SJCRH30 (cell line): ENCODE data around the gene SLC2A3. TPM values are rescaled to one million over a fixed set of nuclear protein-coding genes. Genes with fewer than 3 reads are reported as not detected.
"Not testable (repeated sequence)": the region's sequence is repeated elsewhere in the genome, so short reads cannot be mapped to it uniquely, and the experiment has no call there.

Experiments
- DNase-seq, 2 experiments: peaks; one replicate each; pipeline ENCODE4 v3.0.0-alpha.2; 2015 to 2020
- H3K27ac ChIP-seq: fragments of 250-450 bp; sonication (Bioruptor Pico); 2 replicates; pipeline ENCODE4 v1.5.1; 2020; ENCODE audit warnings: mild to moderate bottlenecking, moderate library complexity
- H3K27me3 ChIP-seq: fragments of 250-450 bp; sonication (Bioruptor Pico); 2 replicates; pipeline ENCODE4 v1.5.1; 2020; ENCODE audit warnings: mild to moderate bottlenecking, moderate library complexity
- H3K36me3 ChIP-seq: fragments of 250-450 bp; sonication (Bioruptor Pico); 2 replicates; pipeline ENCODE4 v1.5.1; 2020; ENCODE audit warnings: mild to moderate bottlenecking, moderate library complexity
- H3K4me1 ChIP-seq: fragments of 250-450 bp; sonication (Bioruptor Pico); 2 replicates; pipeline ENCODE4 v1.5.1; 2020; ENCODE audit warnings: mild to moderate bottlenecking, moderate library complexity
- H3K4me3 ChIP-seq: fragments of 250-450 bp; sonication (Bioruptor Pico); 2 replicates; pipeline ENCODE4 v1.5.1; 2020; ENCODE audit warnings: mild to moderate bottlenecking, moderate library complexity
- H3K9me3 ChIP-seq: fragments of 250-450 bp; sonication (Bioruptor Pico); replicated peaks from 2 replicates; pipeline ENCODE4 v1.5.1; 2020; ENCODE audit warnings: mild to moderate bottlenecking, moderate library complexity
- total RNA-seq: library from RNA; depleted of rRNA; stranded (reverse); fragments of >200 nt; shearing (Covaris generic); gene quantifications from 2 replicates; pipeline ENCODE4 v1.2.3, GENCODE V29; 2014; rRNA removed

SLC2A3 gene
- 1.9 and 2.6 TPM in 2 replicates for total RNA-seq

DNA sequence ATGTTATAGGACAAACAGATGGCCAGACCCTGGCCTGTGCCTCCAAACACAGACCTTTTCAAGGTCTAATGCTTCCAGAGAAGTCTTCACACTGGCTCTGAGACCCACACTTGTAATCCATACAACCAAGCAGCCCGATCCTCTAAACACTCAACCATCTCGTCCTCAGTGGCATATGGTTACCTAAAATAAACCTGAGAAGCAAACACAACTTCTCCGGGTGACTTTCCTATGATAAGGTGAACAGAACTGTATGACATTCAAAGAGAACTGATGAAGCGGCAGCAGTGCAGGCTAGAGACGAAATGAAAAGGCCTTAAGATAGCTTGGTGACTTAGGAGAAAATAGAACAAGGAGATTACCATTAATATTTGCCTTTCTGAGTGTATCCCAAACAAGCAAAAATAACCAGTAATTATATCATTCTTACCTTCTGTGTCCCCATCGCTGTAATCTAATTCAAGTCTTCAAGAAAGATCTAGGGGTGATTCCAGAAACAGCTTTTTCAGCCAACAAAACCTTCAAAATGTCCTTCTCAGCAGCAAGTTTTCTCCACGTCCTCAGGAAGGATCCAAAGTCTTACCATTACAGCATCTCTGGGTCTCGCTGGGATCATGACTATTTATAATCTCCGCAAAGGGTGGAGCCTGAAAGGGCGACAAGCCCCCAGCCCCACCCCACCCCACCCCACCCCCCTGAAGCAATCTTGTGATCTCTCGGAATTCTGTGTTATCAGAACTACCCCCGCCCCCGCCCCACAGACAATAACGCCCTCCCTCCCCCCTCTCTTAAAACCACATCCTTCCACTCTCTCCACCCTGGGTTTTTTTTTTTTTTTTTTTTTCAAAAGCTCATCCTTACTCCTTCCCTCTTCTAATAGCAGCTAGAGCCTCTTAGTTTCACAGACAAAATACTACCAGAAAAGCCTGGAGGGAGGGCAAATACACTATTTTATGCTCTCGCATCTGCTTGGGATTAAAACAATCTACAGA, at the start of gene SLC2A3:
SLC2A3 (minus strand) TSS at position 598 of the 992 bp plus-strand sequence; CDS start at position 445, 153 bp downstream.
- no peaks in the 10 kb centered on the region for H3K9me3 ChIP-seq
- H3K27me3 ChIP-seq, result no peaks in the 10 kb centered on the region
- H3K4me3 ChIP-seq, result peak within 1 kb of the TSS; percentile 45
- peak in 1 of 2 experiments; percentile 43 for DNase-seq
- H3K4me1 ChIP-seq, result no peaks in the 10 kb centered on the region
- no peaks in the 10 kb centered on the region for H3K36me3 ChIP-seq
- H3K27ac ChIP-seq, result no peak within 1 kb of the TSS

DNA sequence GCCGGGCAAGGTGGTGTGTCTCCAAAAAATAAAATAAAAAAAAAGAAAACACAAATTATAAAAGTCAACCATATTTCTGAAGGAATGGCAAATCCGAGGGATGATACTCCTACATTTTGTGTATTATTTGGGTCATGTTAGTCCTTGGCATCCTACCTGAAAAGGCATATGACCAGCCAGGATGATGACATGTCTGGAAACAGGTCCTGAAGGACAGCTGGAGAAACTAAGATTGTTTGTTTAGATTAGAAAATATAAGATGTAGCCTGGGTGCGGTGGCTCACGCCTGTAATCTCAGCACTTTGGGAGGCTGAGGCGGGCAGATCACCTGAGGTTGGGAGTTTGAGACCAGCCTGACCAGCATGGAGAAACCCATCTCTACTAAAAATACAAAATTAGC, 48.9 kb upstream of the SLC2A3 start:
- Histone ChIP-seq H3K4me3 (no peak overlapping the region), H3K4me1 (no peaks in the 10 kb centered on the region), H3K27me3 (no peaks in the 10 kb centered on the region; the same call in 1 of the 2 replicates), H3K36me3 (no peaks in the 10 kb centered on the region), H3K9me3 (no peaks in the 10 kb centered on the region), H3K27ac (no peak overlapping the region)
- DNase-seq, result no peak

DNA sequence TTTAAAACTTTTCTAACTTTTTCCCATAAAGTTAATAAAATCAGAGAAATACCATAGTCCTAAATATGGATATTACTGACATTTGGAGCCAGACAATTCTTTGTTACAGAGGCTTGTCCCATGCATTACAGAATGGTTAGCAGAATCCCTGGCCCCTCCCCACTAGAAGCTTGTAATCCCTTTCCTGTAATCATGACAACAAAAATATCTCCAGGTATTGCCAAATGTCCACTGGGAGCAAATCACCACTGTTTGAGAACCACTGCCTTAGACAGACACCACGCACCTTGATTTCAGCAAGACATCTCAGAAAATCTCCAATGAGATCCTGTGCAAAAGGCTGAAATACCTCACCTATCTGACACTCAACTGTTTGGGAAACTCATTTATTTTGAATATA, 47.5 kb upstream of the SLC2A3 start:
- not testable (repeated sequence) for H3K36me3 ChIP-seq, H3K27me3 ChIP-seq, H3K4me1 ChIP-seq, H3K4me3 ChIP-seq, H3K27ac ChIP-seq, DNase-seq, H3K9me3 ChIP-seq

DNA sequence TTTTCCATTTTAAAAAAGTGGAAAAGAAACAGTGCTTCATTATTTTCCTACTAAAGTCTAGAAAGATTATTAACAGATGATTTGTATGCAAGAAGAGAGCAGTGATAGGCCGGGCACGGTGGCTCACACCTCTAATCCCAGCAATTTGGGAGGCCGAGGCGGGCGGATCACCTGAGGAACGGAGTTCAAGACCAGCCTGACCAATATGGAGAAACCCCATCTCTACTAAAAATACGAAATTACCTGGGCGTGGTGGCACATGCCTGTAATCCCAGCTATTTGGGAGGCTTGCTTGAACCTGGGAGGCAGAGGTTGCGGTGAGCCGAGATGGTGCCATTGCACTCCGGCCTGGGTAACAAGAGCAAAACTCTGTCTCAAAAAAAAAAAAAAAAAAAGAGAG, 47.0 kb upstream of the SLC2A3 start:
- H3K9me3 ChIP-seq, H3K36me3 ChIP-seq, H3K27me3 ChIP-seq, H3K27ac ChIP-seq, DNase-seq, H3K4me1 ChIP-seq, H3K4me3 ChIP-seq: not testable (repeated sequence)

DNA sequence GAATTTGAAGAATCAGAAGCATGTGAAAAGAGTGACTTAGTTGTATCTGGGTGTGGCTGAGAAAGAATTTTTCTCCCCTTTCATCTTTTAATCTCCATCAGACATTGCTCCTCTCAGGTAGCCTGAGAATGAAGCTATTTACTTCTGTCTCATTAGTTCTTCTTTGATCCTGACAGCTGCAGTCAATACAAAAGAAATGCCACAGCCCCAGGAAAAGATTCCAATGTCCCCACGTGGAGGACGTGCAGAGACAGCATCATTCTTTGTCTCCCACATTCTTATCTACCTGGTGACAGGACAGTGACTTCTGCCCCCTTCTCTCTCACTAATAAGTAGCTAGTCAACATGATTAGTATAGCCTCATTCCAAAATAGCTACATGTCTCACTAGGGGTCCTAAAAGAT, 46.3 kb upstream of the SLC2A3 start:
- not testable (repeated sequence) for H3K27me3 ChIP-seq, H3K36me3 ChIP-seq, H3K4me1 ChIP-seq, H3K4me3 ChIP-seq, DNase-seq, H3K9me3 ChIP-seq, H3K27ac ChIP-seq

DNA sequence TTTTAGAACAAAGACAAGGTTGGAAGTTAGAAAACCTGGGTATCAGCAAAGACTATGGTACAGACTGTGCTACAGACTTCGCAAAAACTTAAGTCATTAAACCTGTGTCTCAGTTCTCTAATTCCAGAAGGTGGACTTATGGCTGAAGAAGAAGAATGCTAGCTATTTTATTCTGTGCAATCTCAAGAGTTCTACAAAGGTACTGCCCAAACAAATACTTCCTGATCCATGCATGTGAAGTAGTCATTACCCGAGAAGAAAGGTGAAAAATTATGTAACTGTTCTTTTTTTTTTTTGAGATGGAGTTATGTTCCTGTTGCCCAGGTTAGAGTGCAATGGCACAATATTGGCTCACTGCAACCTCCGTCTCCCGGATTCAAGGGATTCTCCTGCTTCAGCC, 45.5 kb upstream of the SLC2A3 start:
- Histone ChIP-seq H3K27me3 (no peaks in the 10 kb centered on the region), H3K27ac (no peak overlapping the region), H3K36me3 (no peaks in the 10 kb centered on the region), H3K4me3 (no peak overlapping the region), H3K9me3 (no peaks in the 10 kb centered on the region), H3K4me1 (no peaks in the 10 kb centered on the region)
- DNase-seq, result no peak

DNA sequence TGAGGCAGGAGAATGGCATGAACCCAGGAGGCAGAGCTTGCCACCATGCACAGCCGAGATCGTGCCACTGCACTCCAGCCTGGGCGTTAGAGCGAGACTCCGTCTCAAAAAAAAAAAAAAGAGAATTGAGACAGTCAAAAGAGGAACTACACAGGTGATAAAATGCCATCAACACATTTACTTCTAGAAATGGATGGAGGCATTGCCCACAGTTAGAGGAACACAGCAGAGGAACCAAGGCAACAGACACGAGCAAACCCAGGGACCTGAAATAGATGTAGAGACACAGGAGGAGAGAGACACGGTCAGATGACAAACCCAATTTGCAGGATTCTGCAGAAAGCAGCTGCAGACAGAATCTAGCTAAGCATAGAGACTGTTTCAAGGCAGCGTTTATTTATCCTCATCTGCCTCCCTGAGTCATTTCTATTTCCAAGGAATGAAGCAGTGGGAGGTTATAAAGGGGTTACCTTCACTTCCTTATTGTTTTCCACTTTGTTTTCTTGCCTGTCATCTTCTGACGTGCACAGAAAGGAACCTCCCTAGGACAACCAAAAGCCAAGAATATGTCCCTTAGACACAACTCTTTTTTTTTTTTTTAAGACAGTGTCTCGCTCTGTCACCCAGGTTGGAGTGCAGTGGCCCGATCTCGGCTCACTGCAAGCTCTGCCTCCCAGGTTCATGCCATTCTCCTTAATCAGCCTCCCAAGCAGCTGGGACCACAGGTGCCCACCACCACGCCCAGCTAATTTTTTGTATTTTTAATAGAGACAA, 41.6 kb upstream of the SLC2A3 start:
- not testable (repeated sequence) for H3K9me3 ChIP-seq, H3K27ac ChIP-seq, H3K4me1 ChIP-seq, DNase-seq, H3K36me3 ChIP-seq, H3K4me3 ChIP-seq, H3K27me3 ChIP-seq

DNA sequence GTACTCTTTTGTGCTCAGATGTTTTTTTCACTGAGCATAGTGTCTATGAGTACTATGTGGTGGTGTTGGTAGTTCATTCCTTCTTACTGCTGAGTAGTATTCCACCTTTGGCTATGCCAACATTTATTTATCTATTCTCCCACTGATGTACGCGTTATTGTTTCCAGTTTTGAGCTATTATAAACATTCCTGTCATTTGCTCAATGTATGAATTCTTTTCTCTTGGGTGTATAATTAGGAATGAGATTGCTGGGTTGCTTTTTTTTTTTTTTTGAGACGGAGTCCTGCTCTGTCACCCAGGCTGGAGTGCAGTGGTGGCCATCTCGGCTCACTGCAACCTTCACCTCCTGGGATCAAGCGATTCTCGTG, 37.5 kb upstream of the SLC2A3 start:
- Histone ChIP-seq H3K4me1 (no peaks in the 10 kb centered on the region), H3K27me3 (no peaks in the 10 kb centered on the region), H3K4me3 (no peak overlapping the region), H3K9me3 (no peaks in the 10 kb centered on the region), H3K36me3 (no peaks in the 10 kb centered on the region), H3K27ac (no peak overlapping the region)
- DNase-seq, result no peak

DNA sequence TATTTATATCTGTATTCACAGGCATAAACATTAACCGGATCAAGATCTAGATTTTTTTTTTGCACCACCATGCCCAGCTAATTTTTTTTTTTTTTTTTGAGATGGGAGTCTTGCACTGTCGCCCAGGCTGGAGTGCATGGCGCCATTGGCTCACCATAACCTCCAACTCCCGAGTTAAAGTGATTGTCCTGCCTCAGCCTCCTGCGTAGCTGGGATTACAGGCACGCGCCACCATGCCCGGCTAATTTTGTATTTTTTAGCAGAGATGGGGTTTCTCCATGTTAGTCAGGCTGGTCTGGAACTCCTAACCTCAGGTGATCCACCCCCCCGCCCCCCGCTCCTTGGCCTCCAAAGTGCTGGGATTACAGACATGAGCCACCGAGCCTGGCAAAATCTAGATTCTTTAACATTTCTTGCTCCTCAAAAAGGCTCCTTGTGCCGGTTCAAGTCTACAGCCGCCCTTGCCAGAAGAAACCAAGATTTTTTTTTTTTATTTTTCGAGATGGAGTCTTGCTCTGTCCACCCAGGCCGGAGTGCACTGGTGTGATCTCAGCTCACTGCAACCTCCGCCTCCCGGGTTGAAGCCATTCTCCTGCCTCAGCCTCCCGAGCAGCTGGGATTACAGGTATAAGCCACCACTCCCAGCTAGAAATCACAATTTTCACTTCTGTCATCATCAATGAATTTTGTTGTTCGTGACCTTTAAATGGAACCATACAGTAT, 36.9 kb upstream of the SLC2A3 start:
- Histone ChIP-seq H3K27ac (no peak overlapping the region), H3K9me3 (no peaks in the 10 kb centered on the region), H3K36me3 (no peaks in the 10 kb centered on the region), H3K4me1 (no peaks in the 10 kb centered on the region), H3K27me3 (no peaks in the 10 kb centered on the region), H3K4me3 (no peak overlapping the region)
- DNase-seq, result no peak

DNA sequence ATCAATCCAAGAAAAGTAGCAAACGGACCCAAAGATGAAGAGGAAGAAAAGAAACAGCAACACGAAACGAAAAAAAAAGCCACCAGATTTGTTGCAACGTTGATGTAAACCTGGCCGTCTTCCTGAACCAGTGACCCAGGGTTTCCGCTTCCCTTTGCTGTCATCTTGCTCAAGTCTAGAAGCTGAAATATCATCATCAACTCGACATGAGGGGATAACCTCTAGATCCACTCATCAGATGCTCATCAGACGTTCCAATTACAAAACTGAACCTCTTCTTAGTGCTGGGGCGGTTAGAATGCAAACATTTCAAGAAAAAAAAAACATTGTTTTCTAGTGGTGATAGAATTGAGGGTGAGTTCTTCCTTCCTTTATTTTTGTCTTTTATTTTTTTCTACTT, 36.3 kb upstream of the SLC2A3 start:
- H3K4me3 ChIP-seq, DNase-seq, H3K27me3 ChIP-seq, H3K4me1 ChIP-seq, H3K27ac ChIP-seq, H3K9me3 ChIP-seq, H3K36me3 ChIP-seq: not testable (repeated sequence)

DNA sequence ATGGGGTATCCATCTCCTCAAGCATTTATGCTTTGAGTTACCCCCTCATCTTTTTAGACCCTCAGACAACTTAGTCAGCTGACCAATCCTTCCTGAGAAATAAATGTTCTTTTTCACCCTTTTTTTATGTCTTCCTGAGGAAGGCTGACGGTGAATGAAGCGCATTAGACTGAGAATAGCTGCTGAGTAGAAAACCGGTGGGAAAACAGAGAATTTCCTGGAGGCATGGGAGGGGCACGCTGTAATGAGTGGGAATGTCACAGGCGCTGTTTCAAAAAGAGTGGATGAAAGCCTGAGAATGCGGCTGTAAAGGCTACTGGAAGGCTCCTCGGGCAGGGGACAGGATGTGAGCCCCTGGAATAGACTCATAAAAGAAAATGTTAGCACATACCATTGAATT, 35.8 kb upstream of the SLC2A3 start:
- not testable (repeated sequence) for H3K27ac ChIP-seq, H3K9me3 ChIP-seq, H3K27me3 ChIP-seq

DNA sequence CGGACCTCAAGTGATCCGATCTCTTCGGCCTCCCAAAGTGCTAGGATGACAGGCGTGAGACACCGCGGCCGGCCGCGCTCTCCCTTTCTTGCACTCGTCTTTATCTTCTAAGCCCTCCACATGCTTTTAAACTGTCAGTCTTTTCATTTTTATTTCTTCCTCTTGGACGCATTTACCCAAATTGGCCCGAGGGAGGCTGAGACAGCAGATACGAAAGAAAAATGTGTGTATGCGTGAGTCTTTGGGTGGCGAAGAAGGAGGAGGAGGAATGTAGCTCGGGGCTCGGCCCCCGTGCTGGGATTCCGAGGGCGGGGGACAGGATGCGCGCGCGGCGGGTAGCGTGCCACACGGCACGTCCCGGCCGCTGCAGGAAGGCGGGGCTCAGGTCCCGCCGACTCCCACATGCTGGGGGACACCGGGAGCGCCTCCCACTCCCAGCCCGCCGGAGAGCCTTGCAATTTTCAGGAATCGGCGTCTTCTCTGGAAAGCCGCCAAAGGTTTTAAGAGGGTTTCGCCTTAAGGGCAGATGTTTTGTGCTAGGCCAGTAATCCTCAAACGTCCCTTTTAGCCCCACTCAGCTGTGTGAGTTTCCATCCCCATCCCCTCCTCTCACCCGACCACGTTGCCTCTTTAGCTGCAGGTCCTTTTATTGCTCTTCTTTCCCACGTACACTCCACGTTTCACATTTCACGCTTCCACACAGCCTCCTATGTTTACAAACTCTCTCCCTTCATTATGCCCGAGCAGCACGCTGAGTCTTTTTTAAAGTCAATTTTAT, 34.7 kb upstream of the SLC2A3 start:
- Histone ChIP-seq H3K27ac (no peak overlapping the region), H3K4me3 (peak overlapping the region; percentile 54), H3K4me1 (no peaks in the 10 kb centered on the region), H3K9me3 (no peaks in the 10 kb centered on the region), H3K36me3 (no peaks in the 10 kb centered on the region), H3K27me3 (no peaks in the 10 kb centered on the region)
- DNase-seq, result peak; percentile 86 to 89

More for the DNA sequence above, 35.8 kb upstream of the SLC2A3 start:
- H3K36me3 ChIP-seq, DNase-seq, H3K4me1 ChIP-seq, H3K4me3 ChIP-seq: not testable (repeated sequence)

DNA sequence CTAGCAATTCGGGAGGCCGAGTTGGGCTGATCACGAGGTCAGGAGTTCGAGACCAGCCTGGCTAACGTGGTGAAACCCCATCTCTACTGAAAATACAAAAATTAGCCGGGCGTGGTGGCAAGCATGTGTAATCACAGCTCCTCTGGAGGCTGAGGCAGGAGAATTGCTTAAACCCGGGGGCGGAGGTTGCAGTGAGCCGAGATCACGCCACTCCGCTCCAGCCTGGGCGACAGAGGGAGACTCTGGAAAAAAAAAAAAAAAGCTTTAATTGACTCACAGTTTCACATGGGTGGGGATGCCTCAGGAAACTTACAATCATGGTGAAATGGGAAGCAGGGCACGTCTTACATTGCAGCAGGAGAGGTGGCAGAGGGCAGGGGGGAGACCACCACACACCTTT, 30.6 kb upstream of the SLC2A3 start:
- no peaks in the 10 kb centered on the region for H3K27me3 ChIP-seq
- no peak overlapping the region for H3K27ac ChIP-seq
- DNase-seq, result no peak
- H3K9me3 ChIP-seq, result no peaks in the 10 kb centered on the region
- H3K4me3 ChIP-seq, result no peak overlapping the region
- no peaks in the 10 kb centered on the region for H3K36me3 ChIP-seq
- H3K4me1 ChIP-seq, result no peaks in the 10 kb centered on the region

DNA sequence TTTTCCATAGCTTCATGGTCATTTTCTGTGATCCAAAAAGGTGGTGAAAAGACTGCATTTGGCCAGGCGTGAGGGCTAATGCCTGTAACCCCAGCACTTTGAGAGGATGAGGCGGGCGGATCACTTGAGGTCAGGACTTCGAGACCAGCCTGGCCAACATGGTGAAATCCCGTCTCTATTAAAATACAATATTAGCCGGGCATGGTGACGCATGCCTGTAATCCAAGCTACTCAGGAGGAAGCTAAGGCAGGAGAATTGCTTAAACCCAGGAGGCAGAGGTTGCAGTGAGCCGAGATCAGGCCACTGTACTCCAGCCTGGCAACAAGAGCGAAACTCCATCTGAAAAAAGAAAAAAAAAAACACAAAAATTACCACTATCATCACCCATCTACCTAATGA, 28.7 kb upstream of the SLC2A3 start:
- not testable (repeated sequence) for H3K36me3 ChIP-seq, H3K27me3 ChIP-seq, DNase-seq, H3K9me3 ChIP-seq, H3K27ac ChIP-seq, H3K4me3 ChIP-seq, H3K4me1 ChIP-seq
